BLaER1 (cell line): Measurements from ENCODE around the gene NR6A1.
A peak's percentile ranks its signal among the peaks of the same experiment; 100 is the strongest.

Experiments used
- H3K27ac ChIP-seq: shearing (Covaris generic); formaldehyde crosslinking; 2 replicates; pipeline ENCODE4 v1.8.1; 2022
- H3K27me3 ChIP-seq: shearing (Covaris generic); formaldehyde crosslinking; 2 replicates; pipeline ENCODE4 v1.8.1; 2022
- H3K36me3 ChIP-seq: shearing (Covaris generic); formaldehyde crosslinking; 2 replicates; pipeline ENCODE4 v1.8.1; 2022
- H3K4me1 ChIP-seq: shearing (Covaris generic); formaldehyde crosslinking; 2 replicates; pipeline ENCODE4 v1.8.1; 2022
- H3K4me2 ChIP-seq: shearing (Covaris generic); formaldehyde crosslinking; 2 replicates; pipeline ENCODE4 v1.8.1; 2022
- H3K4me3 ChIP-seq: shearing (Covaris generic); formaldehyde crosslinking; 2 replicates; pipeline ENCODE4 v1.8.1; 2022
- H3K9ac ChIP-seq: shearing (Covaris generic); formaldehyde crosslinking; 2 replicates; pipeline ENCODE4 v1.8.1; 2022
- H3K9me3 ChIP-seq: shearing (Covaris generic); formaldehyde crosslinking; 2 replicates; pipeline ENCODE4 v1.8.1; 2022
- H4K20me1 ChIP-seq: shearing (Covaris generic); formaldehyde crosslinking; 2 replicates; pipeline ENCODE4 v1.8.1; 2022
- Cebpa-rat ChIP-seq: shearing (Covaris generic); IDR thresholded peaks from 2 replicates; pipeline ENCODE4 v1.8.1; 2022

Gene NR6A1

DNA sequence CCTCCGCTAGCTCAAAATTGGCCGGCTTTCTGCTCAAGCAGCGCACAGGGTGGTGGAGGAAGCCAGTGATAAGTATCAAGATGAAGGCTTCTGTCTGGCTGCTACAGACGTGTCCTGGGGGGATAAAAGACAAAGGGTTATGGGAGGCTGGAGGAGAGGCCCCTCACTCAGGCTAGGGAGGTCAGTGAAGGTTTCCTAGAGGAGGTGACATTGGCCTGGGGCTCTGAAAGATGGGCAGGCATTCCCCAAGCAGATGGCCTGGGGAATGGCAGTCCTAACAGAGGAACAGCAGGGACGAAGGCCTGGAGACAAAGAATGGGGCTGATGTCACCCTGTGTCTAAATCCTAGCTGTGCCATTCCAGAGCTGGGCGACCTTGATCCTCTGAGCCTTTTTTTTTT lies 38.1 kb upstream of the NR6A1 start:
- H3K4me2 ChIP-seq: no peak overlapping the region
- no peak overlapping the region for H3K27ac ChIP-seq
- H3K36me3 ChIP-seq: no peaks in the 10 kb centered on the region
- H4K20me1 ChIP-seq: no peaks in the 10 kb centered on the region
- no peaks in the 10 kb centered on the region for H3K27me3 ChIP-seq
- H3K4me3 ChIP-seq: no peak overlapping the region
- no peaks in the 10 kb centered on the region for H3K9me3 ChIP-seq
- H3K9ac ChIP-seq: no peak overlapping the region
- H3K4me1 ChIP-seq: no peaks in the 10 kb centered on the region
- TF ChIP-seq Cebpa-rat: no peak

DNA sequence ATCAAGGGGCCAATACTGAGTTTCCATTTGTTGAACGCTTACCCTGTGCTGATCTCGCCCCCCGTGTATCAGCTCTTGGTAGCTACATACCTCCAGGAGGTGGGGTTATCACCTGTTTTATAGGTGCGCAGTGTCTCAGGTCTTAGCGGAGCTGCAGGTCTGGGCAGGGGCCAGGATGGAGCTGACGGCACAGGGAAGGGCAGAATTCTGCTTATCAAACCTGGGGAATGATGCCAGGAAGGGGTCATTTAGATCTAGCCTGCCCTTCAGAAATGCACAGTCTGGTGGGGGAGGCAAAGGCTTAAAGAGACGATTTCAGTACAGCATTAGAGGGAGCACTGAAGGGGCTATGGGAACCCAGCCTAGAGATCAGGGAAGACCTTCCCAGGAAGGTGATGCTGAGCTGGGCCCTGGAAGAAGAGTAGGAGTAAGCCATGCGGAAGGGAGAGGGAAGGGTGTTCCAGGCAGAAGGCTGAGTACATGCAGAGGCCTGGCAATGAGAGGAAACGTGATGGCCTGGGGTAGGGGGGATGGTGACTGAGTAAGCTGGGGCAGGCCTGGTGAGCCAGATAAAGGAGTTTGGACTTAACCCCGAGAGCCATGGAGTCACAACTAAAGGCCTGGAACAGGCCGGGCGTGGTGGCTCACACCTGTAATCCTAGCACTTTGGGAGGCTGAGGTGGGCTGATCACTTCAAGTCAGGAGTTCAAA lies 37.3 kb upstream of the NR6A1 start:
- Histone ChIP-seq H3K4me2 (no peak overlapping the region), H3K9ac (no peak overlapping the region), H3K4me1 (no peaks in the 10 kb centered on the region; the same call in 1 of the 2 replicates), H3K27ac (no peak overlapping the region), H3K27me3 (no peaks in the 10 kb centered on the region), H4K20me1 (no peaks in the 10 kb centered on the region), H3K9me3 (no peaks in the 10 kb centered on the region), H3K36me3 (no peaks in the 10 kb centered on the region), H3K4me3 (no peak overlapping the region)
- TF ChIP-seq Cebpa-rat: no peak

DNA sequence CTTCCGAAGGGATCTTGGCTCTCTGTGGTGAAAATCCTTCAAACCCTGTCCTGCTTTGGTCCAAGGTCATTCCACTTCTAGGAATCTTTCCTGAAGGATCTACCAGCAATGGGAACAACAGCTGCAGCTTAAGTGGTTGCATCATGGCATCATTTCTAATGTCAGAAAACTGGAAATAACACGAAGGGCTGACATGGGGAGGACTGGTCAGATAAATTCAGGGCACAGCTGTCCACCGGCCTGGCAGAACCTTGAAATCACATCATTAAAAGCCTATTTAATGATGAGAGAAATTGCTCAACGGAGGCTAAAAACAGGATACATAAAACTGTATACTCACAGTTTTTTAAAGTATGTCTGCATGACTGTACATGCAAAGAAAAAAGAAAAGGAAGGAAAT lies 34.1 kb upstream of the NR6A1 start:
- TF ChIP-seq Cebpa-rat: no peak

DNA sequence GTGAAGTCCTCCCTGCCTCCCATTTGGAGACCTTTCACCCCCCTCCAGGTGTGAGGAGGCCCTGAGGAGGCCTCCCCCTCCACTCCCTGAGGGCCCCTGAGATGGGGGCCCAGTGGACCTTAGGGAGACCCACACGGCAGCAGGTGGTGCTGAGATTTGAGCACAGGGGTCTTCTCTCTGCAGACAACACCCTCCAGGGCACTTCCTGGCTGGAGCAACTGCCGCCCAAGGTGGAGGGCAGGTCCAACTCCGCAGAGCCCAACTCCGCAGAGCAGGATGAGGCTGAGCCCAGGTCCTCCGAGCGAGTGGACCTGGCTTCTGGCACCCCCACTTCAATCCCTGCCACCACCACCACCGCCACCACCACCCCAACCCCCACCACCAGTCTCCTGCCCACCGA lies 32.8 kb upstream of the NR6A1 start:
- Histone ChIP-seq H3K27me3 (no peaks in the 10 kb centered on the region), H3K4me1 (peaks cover 40% of the 10 kb centered on the region), H3K36me3 (no peaks in the 10 kb centered on the region), H3K27ac (no peak overlapping the region), H3K9ac (no peak overlapping the region), H4K20me1 (no peaks in the 10 kb centered on the region), H3K4me2 (no peak overlapping the region), H3K9me3 (no peaks in the 10 kb centered on the region), H3K4me3 (no peak overlapping the region)
- no peak for TF ChIP-seq Cebpa-rat

More for the DNA sequence above, 34.1 kb upstream of the NR6A1 start:
- Histone ChIP-seq H3K4me2 (no peak overlapping the region), H3K36me3 (no peaks in the 10 kb centered on the region), H3K4me3 (no peak overlapping the region), H3K27ac (no peak overlapping the region), H3K9me3 (no peaks in the 10 kb centered on the region), H3K4me1 (peaks cover 28% of the 10 kb centered on the region), H3K27me3 (no peaks in the 10 kb centered on the region), H3K9ac (no peak overlapping the region), H4K20me1 (no peaks in the 10 kb centered on the region)

DNA sequence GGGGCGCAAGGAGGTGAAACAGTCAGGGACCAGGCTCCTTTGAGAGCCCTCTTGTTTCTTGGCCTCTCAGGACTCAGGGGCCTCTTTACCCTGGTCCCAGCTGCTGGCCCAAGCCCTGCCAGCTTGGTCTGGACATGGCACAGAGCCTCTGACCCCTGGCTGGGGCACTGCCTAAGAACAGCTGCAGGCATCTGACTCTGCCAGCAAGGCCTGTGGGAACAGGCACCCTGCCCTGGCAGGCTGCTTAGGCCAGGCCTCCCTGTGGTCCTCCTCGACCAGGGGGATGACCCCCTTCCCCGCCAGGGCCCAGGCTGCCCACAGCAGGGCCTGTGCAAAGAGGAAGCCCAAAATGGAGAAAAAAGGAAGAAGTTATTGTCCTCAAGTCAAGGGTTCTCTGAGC lies 31.3 kb upstream of the NR6A1 start:
- no peaks in the 10 kb centered on the region for H3K36me3 ChIP-seq
- no peak overlapping the region for H3K9ac ChIP-seq
- peaks cover 55% of the 10 kb centered on the region for H3K4me1 ChIP-seq
- 0 out of 2 replicates have a peak overlapping the region, but pooled peaks have one; percentile 3 for H3K27ac ChIP-seq
- H3K9me3 ChIP-seq: no peaks in the 10 kb centered on the region
- peak overlapping the region; percentile 49 for H3K4me2 ChIP-seq
- no peaks in the 10 kb centered on the region for H3K27me3 ChIP-seq
- no peak overlapping the region for H3K4me3 ChIP-seq
- no peak for TF ChIP-seq Cebpa-rat
- H4K20me1 ChIP-seq: no peaks in the 10 kb centered on the region

DNA sequence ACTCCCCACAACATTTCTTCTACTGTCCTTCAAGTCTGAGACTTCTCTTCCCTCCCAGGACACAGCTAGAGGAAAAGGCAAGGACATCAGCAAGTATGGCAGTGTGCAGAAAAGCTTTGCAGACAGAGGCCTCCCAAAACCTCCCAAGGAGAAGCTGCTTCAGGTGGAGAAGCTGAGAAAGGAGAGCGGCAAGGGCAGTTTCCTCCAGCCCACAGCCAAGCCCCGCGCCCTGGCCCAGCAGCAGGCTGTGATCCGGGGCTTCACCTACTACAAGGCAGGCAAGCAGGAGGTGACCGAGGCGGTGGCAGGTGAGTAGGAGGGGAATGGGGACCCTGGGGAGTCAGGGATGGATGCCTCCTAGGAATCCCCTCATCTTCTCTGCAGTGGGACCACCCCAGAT lies 30.2 kb upstream of the NR6A1 start:
- Histone ChIP-seq H3K27ac (no peak overlapping the region), H3K4me2 (no peak overlapping the region), H3K4me3 (no peak overlapping the region), H3K4me1 (peaks cover 65% of the 10 kb centered on the region), H4K20me1 (no peaks in the 10 kb centered on the region), H3K9me3 (no peaks in the 10 kb centered on the region), H3K9ac (no peak overlapping the region), H3K36me3 (no peaks in the 10 kb centered on the region), H3K27me3 (no peaks in the 10 kb centered on the region)
- TF ChIP-seq Cebpa-rat: no peak

DNA sequence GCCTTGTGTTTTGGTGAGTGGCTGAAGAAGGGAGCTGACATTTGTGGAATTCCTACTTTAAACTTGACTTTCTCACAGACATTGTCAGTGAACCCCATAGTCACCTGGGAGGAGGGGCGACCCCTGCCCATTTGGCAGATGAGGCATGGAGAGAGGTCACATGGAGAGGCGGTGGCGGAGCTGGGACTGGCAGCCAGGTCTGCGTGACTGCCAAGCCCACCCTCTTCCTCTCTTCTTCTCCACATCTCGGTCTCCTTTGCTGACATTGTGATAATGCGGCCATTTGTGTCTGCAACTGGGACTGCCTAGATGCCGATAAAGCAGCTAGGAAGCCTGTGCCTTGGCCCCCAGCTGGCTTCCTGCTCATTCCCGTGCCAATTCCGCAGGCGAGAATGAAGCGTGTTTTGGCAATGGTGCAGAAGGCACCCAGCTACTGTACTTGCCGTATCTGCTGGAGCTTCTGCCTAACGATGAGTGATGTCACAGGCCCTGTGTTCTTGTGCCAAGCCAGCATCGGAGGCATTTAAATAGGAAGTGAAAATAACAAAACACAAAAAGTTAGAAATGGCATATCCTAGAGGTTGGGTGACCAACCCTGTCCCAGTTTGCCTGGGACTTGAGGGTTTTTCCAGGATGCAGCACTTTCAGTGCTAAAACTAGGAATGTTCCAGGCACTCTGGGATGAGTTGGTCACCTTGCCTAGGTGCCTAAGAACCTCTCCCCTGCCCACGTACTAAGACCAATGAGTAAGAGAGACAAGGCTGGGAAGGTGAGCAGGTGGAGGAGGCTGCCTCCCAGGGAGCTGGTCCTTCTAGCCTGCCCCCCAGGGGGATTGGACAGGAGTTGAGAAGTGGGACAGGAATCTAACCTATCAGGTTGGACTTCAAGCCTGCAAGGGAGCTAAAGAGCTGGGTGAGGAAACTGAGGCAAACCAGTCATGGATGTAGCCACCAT lies 29.5 kb upstream of the NR6A1 start:
- no peak overlapping the region for H3K27ac ChIP-seq
- H3K4me1 ChIP-seq: peaks cover 73% of the 10 kb centered on the region
- H4K20me1 ChIP-seq: no peaks in the 10 kb centered on the region
- H3K9ac ChIP-seq: no peak overlapping the region
- no peaks in the 10 kb centered on the region for H3K27me3 ChIP-seq
- peak overlapping the region; percentile 0; the same call in 1 of the 2 replicates for H3K4me2 ChIP-seq
- no peak overlapping the region for H3K4me3 ChIP-seq
- TF ChIP-seq Cebpa-rat: no peak
- H3K36me3 ChIP-seq: no peaks in the 10 kb centered on the region
- H3K9me3 ChIP-seq: no peaks in the 10 kb centered on the region

DNA sequence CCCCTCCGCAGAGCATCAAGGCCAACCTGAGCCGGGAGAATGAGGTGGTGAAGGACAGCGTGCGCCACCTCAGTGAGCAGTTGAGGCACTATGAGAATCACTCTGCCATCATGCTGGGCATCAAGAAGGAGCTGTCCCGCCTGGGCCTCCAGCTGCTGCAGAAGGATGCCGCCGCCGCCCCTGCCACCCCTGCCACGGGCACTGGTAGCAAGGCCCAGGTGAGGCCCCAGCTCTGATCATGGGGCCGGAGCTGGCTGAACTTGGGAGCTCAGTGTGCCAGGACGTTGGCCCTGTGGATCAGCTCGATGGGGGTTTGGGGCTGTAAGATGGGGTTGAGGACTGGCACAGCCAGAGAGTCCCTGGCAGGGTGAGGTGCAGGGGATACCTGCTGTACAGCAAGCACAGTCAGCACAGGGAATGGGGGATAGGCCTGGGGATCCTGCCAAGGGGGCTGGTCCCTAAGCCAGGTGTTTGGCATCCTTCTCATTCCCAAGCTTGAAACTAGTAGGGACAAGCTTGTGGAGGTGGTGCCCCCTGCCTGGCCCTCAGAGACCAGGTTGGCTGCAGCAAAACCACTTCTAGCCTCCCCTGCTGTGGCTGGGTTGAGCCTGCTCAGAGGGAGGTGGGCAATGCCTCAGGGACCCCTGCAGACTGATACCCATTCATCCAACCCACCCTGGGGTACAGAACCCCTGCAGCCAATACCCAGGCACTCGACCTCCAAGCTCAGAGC lies 28.3 kb upstream of the NR6A1 start:
- Histone ChIP-seq H4K20me1 (no peaks in the 10 kb centered on the region), H3K27me3 (no peaks in the 10 kb centered on the region), H3K4me2 (no peak overlapping the region), H3K9me3 (no peaks in the 10 kb centered on the region), H3K4me1 (peaks cover 84% of the 10 kb centered on the region), H3K9ac (no peak overlapping the region), H3K4me3 (no peak overlapping the region), H3K36me3 (no peaks in the 10 kb centered on the region), H3K27ac (no peak overlapping the region; the same call in 1 of the 2 replicates)
- TF ChIP-seq Cebpa-rat: no peak

DNA sequence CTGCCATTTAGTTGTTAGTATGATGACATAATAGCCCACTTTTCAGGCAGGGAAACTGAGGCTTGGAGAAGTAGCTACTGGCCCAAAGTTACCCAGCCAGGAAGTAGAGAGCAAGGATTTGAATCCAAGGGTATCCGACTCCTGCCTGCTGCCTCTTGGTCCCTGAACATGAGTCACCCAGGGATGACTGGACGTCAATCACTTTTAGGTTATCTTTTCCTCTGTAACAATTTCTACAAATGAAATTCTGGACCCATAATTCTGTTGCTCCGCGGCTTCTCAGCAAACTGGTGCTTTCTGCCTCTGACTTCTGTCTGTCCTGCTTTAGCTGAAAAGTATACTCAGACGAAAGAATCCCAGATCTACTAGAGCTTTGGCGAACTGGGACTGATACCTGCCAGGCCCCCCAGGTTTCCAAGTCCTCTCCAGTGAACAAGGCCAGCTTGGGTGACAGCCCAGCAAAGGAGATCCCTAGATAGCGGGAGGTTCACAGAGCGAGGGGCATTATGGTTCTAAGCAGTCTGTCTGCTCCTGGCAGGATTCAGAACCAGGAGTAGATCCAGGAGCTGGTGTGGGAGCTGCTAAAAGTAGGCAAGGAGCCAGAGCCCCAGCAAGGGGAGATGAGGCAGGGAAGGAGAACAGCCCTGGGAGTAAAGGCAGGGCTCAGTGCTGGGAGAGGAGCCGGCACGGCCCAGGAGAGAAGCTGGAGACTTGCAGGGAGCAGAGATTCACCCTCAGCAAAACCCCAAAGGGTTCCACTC lies 26.4 kb upstream of the NR6A1 start:
- Histone ChIP-seq H3K27me3 (no peaks in the 10 kb centered on the region), H3K4me2 (peak overlapping the region; percentile 26), H3K36me3 (no peaks in the 10 kb centered on the region), H3K9ac (no peak overlapping the region), H4K20me1 (no peaks in the 10 kb centered on the region), H3K9me3 (no peaks in the 10 kb centered on the region), H3K27ac (peak overlapping the region; percentile 67; the same call in 1 of the 2 replicates), H3K4me1 (peaks cover 84% of the 10 kb centered on the region), H3K4me3 (no peak overlapping the region)
- no peak for TF ChIP-seq Cebpa-rat
